HG02678 (cell line): ENCODE data around the gene GNG12.
"Not testable (repeated sequence)": the region's sequence is repeated elsewhere in the genome, so short reads cannot be mapped to it uniquely, and the experiment has no call there.

Experiments
- ATAC-seq: cut with Tn5 transposase; IDR thresholded peaks from one replicate; pipeline ENCODE4 v1.9.1; 2021; ENCODE audit warnings: mild to moderate bottlenecking, moderate library complexity; ENCODE audit not compliant: unreplicated experiment

GNG12 gene

GRCh38 chr1:67665307-67665706 is 168.0 kb downstream of the GNG12 start:
- not testable (repeated sequence) for ATAC-seq

GRCh38 chr1:67664048-67664447 is 169.2 kb downstream of the GNG12 start:
- ATAC-seq, result no peak

GRCh38 chr1:67662884-67663283 is 170.4 kb downstream of the GNG12 start:
- no peak for ATAC-seq

- no peak for ATAC-seq
These were observed 174.0 kb downstream of the GNG12 start for GRCh38 chr1:67659229-67659628.

DNA sequence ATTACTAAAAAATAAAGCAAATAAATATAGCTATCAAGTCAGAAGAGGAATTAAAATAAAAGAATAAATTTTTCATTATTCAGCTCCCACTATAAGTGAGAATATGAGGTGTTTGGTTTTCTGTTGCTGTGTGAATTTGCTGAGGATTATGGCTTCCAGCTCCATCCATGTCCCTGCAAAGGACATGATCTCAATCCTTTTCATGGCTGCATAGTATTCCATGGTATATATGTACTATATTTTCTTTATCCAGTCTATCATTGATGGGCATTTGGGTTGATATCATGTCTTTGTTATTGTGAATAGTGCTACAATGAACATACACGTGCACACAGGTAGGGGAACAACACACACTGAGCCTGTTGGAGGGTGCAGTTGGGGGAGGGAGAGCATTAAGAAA is 176.1 kb downstream of the GNG12 start:
- not testable (repeated sequence) for ATAC-seq

GRCh38 chr1:67655581-67655980 is 177.7 kb downstream of the GNG12 start:
- no peak for ATAC-seq

DNA sequence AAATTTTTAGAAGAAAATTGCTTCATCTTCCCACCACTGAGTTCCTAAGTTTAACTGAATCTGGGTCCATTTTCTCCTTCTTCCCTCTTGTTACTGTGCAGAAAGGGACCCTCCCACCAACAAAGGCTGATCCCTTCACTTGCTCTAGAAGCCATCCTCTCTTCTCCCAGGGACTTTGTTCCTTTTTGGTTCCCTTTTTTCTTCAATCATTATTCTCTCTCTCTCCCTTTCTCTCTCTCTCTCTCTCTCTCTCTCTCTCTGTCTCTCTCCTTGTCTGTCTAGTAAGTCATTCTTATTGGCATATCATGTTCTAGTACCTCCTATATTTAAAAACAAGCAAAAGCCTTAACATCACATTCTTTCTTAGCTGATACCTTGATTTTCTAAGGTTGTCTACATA is 180.0 kb downstream of the GNG12 start:
- ATAC-seq, result no peak

GRCh38 chr1:67652800-67653199 is 180.5 kb downstream of the GNG12 start:
- ATAC-seq, result peak; percentile 51
